K562 (cell line): ENCODE data around the gene SFXN5. TPM values are rescaled to one million over a fixed set of nuclear protein-coding genes. Genes with fewer than 3 reads are reported as not detected.

Experiments used
- ATAC-seq: fragments of 200-7000 bp; cut with Tn5 transposase; 3 replicates; pipeline ENCODE4 v1.9.1; 2020; ENCODE audit warnings: moderate library complexity
- BruUV-seq: library from RNA; stranded (reverse); fragments of 400-500 nt; replicated peaks from 2 replicates; lab custom pipeline; 2021; lab: Mats Ljungman, UMichigan
- CTCF ChIA-PET: fragments of 300-600 bp; formaldehyde crosslinking; extraction: SDS; loops from one replicate; lab custom pipeline; 2021; ENCODE audit warnings: low intra/inter-chr PET ratio; lab: Yijun Ruan, JAX
- POLR2A ChIA-PET: fragments of 300-600, 350-650 bp; sonication (Branson Sonifier 250); formaldehyde crosslinking; extraction: SDS; loops from one replicate; lab custom pipeline; 2021; ENCODE audit warnings: antibody characterized with exemption, inconsistent platforms; lab: Yijun Ruan, JAX
- DNase-seq, 4 experiments: peaks; one replicate each; pipeline versions ENCODE4 v3.0.0 to v3.0.0-alpha.2; 2011 to 2018; ENCODE audit warnings: low spot score in 3 of 4, mixed read lengths in 3 of 4; ENCODE audit errors: extremely low read depth in 1 of 4
- FAIRE-seq: peaks from 2 replicates; lab custom pipeline; 2011; peaks lifted over from hg19 to GRCh38; lab: Jason Lieb, UNC
- H2AFZ ChIP-seq: 2 replicates; pipeline ENCODE4 v1.6.0; 2011; ENCODE audit warnings: low read depth, low read length, control low read depth, inconsistent platforms
- H3K27ac ChIP-seq: fragments of 200-600 bp; 3 replicates; pipeline ENCODE4 v1.8.0; 2011; ENCODE audit warnings: low read depth, mild to moderate bottlenecking, control low read depth, inconsistent platforms, low read length, moderate library complexity, mixed read lengths; ENCODE audit errors: extremely low read depth
- H3K27me3 ChIP-seq, 2 experiments: fragments of 300-600 bp in 1 of 2; 2 replicates in 1 of 2; 3 replicates in 1 of 2; pipeline versions ENCODE4 v1.6.0 to v1.8.0; 2011; ENCODE audit warnings: inconsistent platforms in 2 of 2, low read length in 2 of 2, mild to moderate bottlenecking in 1 of 2, mixed read lengths in 1 of 2, moderate library complexity in 1 of 2; ENCODE audit not compliant: control insufficient read depth in 2 of 2, insufficient read depth in 2 of 2
- H3K36me3 ChIP-seq: fragments of 300-600 bp; 3 replicates; pipeline ENCODE4 v1.8.0; 2011; ENCODE audit warnings: mild to moderate bottlenecking, low read length, inconsistent platforms; ENCODE audit not compliant: control insufficient read depth, insufficient read depth
- H3K4me1 ChIP-seq, 2 experiments: fragments of 200-600 bp in 1 of 2; replicated peaks in 1 of 2; 2 replicates in 1 of 2; 3 replicates in 1 of 2; pipeline versions ENCODE4 v1.5.1 to v1.8.0; 2011; ENCODE audit warnings: inconsistent platforms in 2 of 2, low read length in 2 of 2, mild to moderate bottlenecking in 1 of 2, mixed read lengths in 1 of 2, moderate library complexity in 1 of 2; ENCODE audit not compliant: control insufficient read depth in 2 of 2, insufficient read depth in 2 of 2
- H3K4me2 ChIP-seq: 2 replicates; pipeline ENCODE4 v1.6.1; 2011; ENCODE audit warnings: low read length, control low read depth, inconsistent platforms, mixed read lengths; ENCODE audit not compliant: insufficient read depth
- H3K4me3 ChIP-seq: fragments of 200-600 bp; sonication (generic), shearing (Covaris generic); 2 replicates; pipeline ENCODE4 v1.5.1; 2016; ENCODE audit warnings: control low read depth, inconsistent platforms
- H3K79me2 ChIP-seq: fragments of 200-600 bp; 3 replicates; pipeline ENCODE4 v1.8.0; 2011; ENCODE audit warnings: low read length, inconsistent platforms; ENCODE audit not compliant: control insufficient read depth, insufficient read depth
- H3K9ac ChIP-seq, 2 experiments: 2 replicates each; pipeline versions ENCODE4 v1.6.0 to v1.6.1; 2011; ENCODE audit warnings: low read depth in 2 of 2, low read length in 2 of 2, control low read depth in 1 of 2, inconsistent platforms in 1 of 2, mild to moderate bottlenecking in 1 of 2, mixed read lengths in 1 of 2; ENCODE audit not compliant: insufficient read depth in 1 of 2
- H3K9me1 ChIP-seq: one replicate; pipeline ENCODE4 v1.6.0; 2011; ENCODE audit warnings: inconsistent platforms, mild to moderate bottlenecking, low read length, moderate library complexity; ENCODE audit not compliant: control insufficient read depth, insufficient read depth
- H3K9me3 ChIP-seq: replicated peaks from 2 replicates; pipeline ENCODE4 v1.5.1; 2011; ENCODE audit warnings: low read depth, low read length, inconsistent platforms; ENCODE audit not compliant: control insufficient read depth, insufficient read depth
- H4K20me1 ChIP-seq: replicated peaks from 2 replicates; pipeline ENCODE4 v1.6.1; 2011; ENCODE audit warnings: low read length, inconsistent platforms, mixed read lengths; ENCODE audit not compliant: control insufficient read depth, insufficient read depth
- ATF1 ChIP-seq, 2 experiments: fragments of 450-650 bp in 1 of 2; IDR thresholded peaks; 2 replicates each; pipeline ENCODE4 v1.6.1; 2016; ENCODE audit warnings: missing compliant biosample characterization in 1 of 2, missing genetic modification characterization in 1 of 2
- CBX2 ChIP-seq: fragments of 200-600 bp; sonication (generic); IDR thresholded peaks from one replicate; pipeline ENCODE4 v1.6.1; 2012; ENCODE audit warnings: mild to moderate bottlenecking, low read length, inconsistent platforms; ENCODE audit not compliant: insufficient read depth, poor library complexity, severe bottlenecking
- CHD1 ChIP-seq: fragments of 200-600 bp; sonication (generic); IDR thresholded peaks from one replicate; pipeline ENCODE4 v1.6.1; 2012; ENCODE audit warnings: mild to moderate bottlenecking, moderate library complexity, low read length, inconsistent platforms
- GATA2 ChIP-seq: sonication (generic); formaldehyde crosslinking; IDR thresholded peaks from 2 replicates; pipeline ENCODE4 v1.4.0; 2020; ENCODE audit warnings: mild to moderate bottlenecking, missing genetic modification reagents
- NKRF ChIP-seq: fragments of 450-650 bp; IDR thresholded peaks from 2 replicates; pipeline ENCODE4 v1.6.1; 2016; ENCODE audit warnings: borderline replicate concordance
- NR3C1 ChIP-seq: sonication (generic); formaldehyde crosslinking; IDR thresholded peaks from 2 replicates; pipeline ENCODE4 v1.8.1; 2022; ENCODE audit warnings: missing genetic modification reagents
- PTBP1 ChIP-seq: fragments of 200-400 bp; formaldehyde crosslinking; IDR thresholded peaks from 2 replicates; pipeline ENCODE4 v1.6.1; 2017; ENCODE audit warnings: low read depth, low read length
- PTTG1 ChIP-seq: fragments of 450-650 bp; IDR thresholded peaks from 2 replicates; pipeline ENCODE4 v1.6.1; 2016; ENCODE audit warnings: low read depth, mild to moderate bottlenecking, missing genetic modification characterization, missing compliant biosample characterization
- ZNF133 ChIP-seq: fragments of 250-450 bp; sonication (Bioruptor Pico); IDR thresholded peaks from 2 replicates; pipeline ENCODE4 v1.4.0; 2020; ENCODE audit warnings: mild to moderate bottlenecking
- ZNF449 ChIP-seq: fragments of 250-450 bp; sonication (Bioruptor Pico); IDR thresholded peaks from 2 replicates; pipeline ENCODE4 v1.8.0; 2022; ENCODE audit warnings: moderate library complexity, mild to moderate bottlenecking, inconsistent platforms
- WGBS: fragments of 100-300 bp; shearing (Covaris generic); methylation state at CpG from one replicate; pipeline ENCODE4 v1.1.6; 2016; ENCODE audit warnings: low coverage, mixed read lengths; ENCODE audit not compliant: insufficient coverage; ENCODE audit errors: missing lambda C conversion rate; 5-methylcytosine and 5-hydroxymethylcytosine counted together
- in situ Hi-C: fragments of 300-500 bp; cut with MboI; formaldehyde crosslinking; loops from 4 replicates; pipeline ENCODE4 v1.15.0; 2018; ENCODE audit warnings: inconsistent platforms, mixed read lengths
- intact Hi-C: fragments of 100-400 bp; cut with micrococcal nuclease; formaldehyde crosslinking; loops from 2 replicates; pipeline ENCODE4 v1.14.2; 2022
- polyA plus RNA-seq, 8 experiments: library from polyadenylated mRNA; depleted of rRNA in 4 of 8; stranded (reverse) in 5 of 8; unstranded in 3 of 8; fragments of >200 nt; fragmentation: Nextera tagmentation in 2 of 8; fragmentation: Illumina TruSeq in 1 of 8; extraction: Ambion mirVana in 2 of 8; extraction: Trizol in 1 of 8; gene quantifications; 2 replicates each; pipeline versions ENCODE4 v1.2.1 to v1.2.3, GENCODE V29; 2011 to 2014; ENCODE audit warnings: inconsistent platforms in 1 of 8, missing spikeins in 1 of 8
- total RNA-seq, 7 experiments: library from RNA; depleted of rRNA in 6 of 7; stranded (reverse); fragments of >200 nt in 6 of 7; fragmentation: Illumina TruSeq in 2 of 7; extraction: Trizol in 2 of 7; gene quantifications; 2 replicates each; pipeline versions ENCODE4 v1.2.1 to v1.2.3, GENCODE V29; 2011 to 2021; ENCODE audit warnings: low replicate concordance in 1 of 7
- TF ChIP-seq, protein P1 (sequence below): sonication (generic); formaldehyde crosslinking; IDR thresholded peaks from 2 replicates; pipeline ENCODE4 v1.8.1; 2023; ENCODE audit warnings: mild to moderate bottlenecking, missing genetic modification reagents
- TF ChIP-seq, protein P2 (sequence below): sonication (generic); formaldehyde crosslinking; IDR thresholded peaks from 2 replicates; pipeline ENCODE4 v1.8.0; 2022; ENCODE audit warnings: mild to moderate bottlenecking, missing genetic modification reagents, borderline replicate concordance

The SFXN5 gene
- total and polyA plus RNA-seq, 9 of the 15 experiments (the other 6 are each of a cell fraction or from before 2014, with no cell fraction given), result 8.3 to 22.6 (median 16.0) TPM

- intact Hi-C loops, result no loop called here
- no peak for DNase-seq
- no peaks in the 10 kb centered on the region; a peak in 2 of 5 replicates for H3K4me1 ChIP-seq
- ChIA-PET CTCF (no interaction called here), POLR2A (interaction anchor here (0.7 kb wide), 1 partner anchor 12 kb away, joined by 3 read pairs; no protein-coding TSS in a partner anchor)
- H3K4me2 ChIP-seq, result no peak overlapping the region
- no peak overlapping the region for H3K9ac ChIP-seq
- no peaks in the 10 kb centered on the region for H3K79me2 ChIP-seq
- H4K20me1 ChIP-seq, result peaks cover 34% of the 10 kb centered on the region
- H3K9me3 ChIP-seq, result no peaks in the 10 kb centered on the region
- WGBS, result 52% methylated on average over 12 of the region's 12 CpGs
- no TSS peak for BruUV-seq
- H3K27me3 ChIP-seq, result peaks cover 0 to 7% of the 10 kb centered on the region in 2 experiments; a peak in 1 of 5 replicates
- in situ Hi-C loops, result no loop called here
- no peaks in the 10 kb centered on the region for H3K9me1 ChIP-seq
- FAIRE-seq, result no peak
- no peak overlapping the region for H3K27ac ChIP-seq
- no peak overlapping the region for H3K4me3 ChIP-seq
- no peaks in the 10 kb centered on the region for H3K36me3 ChIP-seq
- no peak for ATAC-seq
- no peak overlapping the region for H2AFZ ChIP-seq
- TF ChIP-seq CBX2, result no peak
- no peak for TF ChIP-seq PTBP1
- no peak for TF ChIP-seq PTTG1 (tag)
- TF ChIP-seq ATF1 (CRISPR knock-in tag; IDR thresholded peaks at IDR 0.05), result no peak
- no peak for TF ChIP-seq ATF1 (tag; IDR thresholded peaks at IDR 0.05)
- no peak for TF ChIP-seq NR3C1 (CRISPR knock-in tag)
- no peak for TF ChIP-seq ZNF449
- TF ChIP-seq CHD1, result no peak
- TF ChIP-seq, protein P1, sequence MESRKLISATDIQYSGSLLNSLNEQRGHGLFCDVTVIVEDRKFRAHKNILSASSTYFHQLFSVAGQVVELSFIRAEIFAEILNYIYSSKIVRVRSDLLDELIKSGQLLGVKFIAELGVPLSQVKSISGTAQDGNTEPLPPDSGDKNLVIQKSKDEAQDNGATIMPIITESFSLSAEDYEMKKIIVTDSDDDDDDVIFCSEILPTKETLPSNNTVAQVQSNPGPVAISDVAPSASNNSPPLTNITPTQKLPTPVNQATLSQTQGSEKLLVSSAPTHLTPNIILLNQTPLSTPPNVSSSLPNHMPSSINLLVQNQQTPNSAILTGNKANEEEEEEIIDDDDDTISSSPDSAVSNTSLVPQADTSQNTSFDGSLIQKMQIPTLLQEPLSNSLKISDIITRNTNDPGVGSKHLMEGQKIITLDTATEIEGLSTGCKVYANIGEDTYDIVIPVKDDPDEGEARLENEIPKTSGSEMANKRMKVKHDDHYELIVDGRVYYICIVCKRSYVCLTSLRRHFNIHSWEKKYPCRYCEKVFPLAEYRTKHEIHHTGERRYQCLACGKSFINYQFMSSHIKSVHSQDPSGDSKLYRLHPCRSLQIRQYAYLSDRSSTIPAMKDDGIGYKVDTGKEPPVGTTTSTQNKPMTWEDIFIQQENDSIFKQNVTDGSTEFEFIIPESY (CRISPR knock-in tag), result no peak
- TF ChIP-seq, protein P2, sequence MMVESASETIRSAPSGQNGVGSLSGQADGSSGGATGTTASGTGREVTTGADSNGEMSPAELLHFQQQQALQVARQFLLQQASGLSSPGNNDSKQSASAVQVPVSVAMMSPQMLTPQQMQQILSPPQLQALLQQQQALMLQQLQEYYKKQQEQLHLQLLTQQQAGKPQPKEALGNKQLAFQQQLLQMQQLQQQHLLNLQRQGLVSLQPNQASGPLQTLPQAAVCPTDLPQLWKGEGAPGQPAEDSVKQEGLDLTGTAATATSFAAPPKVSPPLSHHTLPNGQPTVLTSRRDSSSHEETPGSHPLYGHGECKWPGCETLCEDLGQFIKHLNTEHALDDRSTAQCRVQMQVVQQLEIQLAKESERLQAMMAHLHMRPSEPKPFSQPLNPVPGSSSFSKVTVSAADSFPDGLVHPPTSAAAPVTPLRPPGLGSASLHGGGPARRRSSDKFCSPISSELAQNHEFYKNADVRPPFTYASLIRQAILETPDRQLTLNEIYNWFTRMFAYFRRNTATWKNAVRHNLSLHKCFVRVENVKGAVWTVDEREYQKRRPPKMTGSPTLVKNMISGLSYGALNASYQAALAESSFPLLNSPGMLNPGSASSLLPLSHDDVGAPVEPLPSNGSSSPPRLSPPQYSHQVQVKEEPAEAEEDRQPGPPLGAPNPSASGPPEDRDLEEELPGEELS, result no peak
- no peak for TF ChIP-seq NKRF
- TF ChIP-seq GATA2 (CRISPR knock-in tag), result no peak
- no peak for TF ChIP-seq ZNF133 (CRISPR knock-in tag)
Observed at GRCh38 chr2:73101626-73102256, 30.2 kb upstream of the SFXN5 start.
